HG02642 (cell line): Measurements from ENCODE around the gene ZBTB45.

Source experiments
- ATAC-seq: cut with Tn5 transposase; IDR thresholded peaks from one replicate; pipeline ENCODE4 v1.9.1; 2021; ENCODE audit warnings: mild to moderate bottlenecking; ENCODE audit not compliant: unreplicated experiment, poor library complexity

Gene ZBTB45

GRCh38 chr19:58519355-58520256, at the start of gene ZBTB45:
Gene ZBTB45, minus strand, starts transcription at chr19:58519810. Its CDS starts 2,137 bp downstream, at chr19:58517673.
- peak; percentile 81 for ATAC-seq

GRCh38 chr19:58568453-58569130, 49.0 kb upstream of the ZBTB45 start:
- ATAC-seq: no peak

- ATAC-seq: no peak
These were observed 47.4 kb upstream of the ZBTB45 start for GRCh38 chr19:58566989-58567388.

GRCh38 chr19:58563823-58564222, 44.2 kb upstream of the ZBTB45 start:
- ATAC-seq: no peak

GRCh38 chr19:58563034-58563573, 43.5 kb upstream of the ZBTB45 start:
- ATAC-seq: no peak

- ATAC-seq: no peak
These were observed 42.8 kb upstream of the ZBTB45 start for GRCh38 chr19:58562122-58563033.

GRCh38 chr19:58561373-58562121, 41.9 kb upstream of the ZBTB45 start:
- no peak for ATAC-seq

GRCh38 chr19:58560921-58561320, 41.3 kb upstream of the ZBTB45 start:
- no peak for ATAC-seq

GRCh38 chr19:58560007-58560887, 40.6 kb upstream of the ZBTB45 start:
- ATAC-seq: no peak

- ATAC-seq: peak; percentile 26
These were observed 39.8 kb upstream of the ZBTB45 start for GRCh38 chr19:58559275-58560006.

- peak; percentile 60 for ATAC-seq
These were observed 39.1 kb upstream of the ZBTB45 start for GRCh38 chr19:58558623-58559274.

GRCh38 chr19:58558066-58558622, 38.5 kb upstream of the ZBTB45 start, which contains the start of gene UBE2M:
Gene UBE2M, minus strand, starts transcription at chr19:58558611. Its CDS starts 230 bp downstream, at chr19:58558381.
- peak; percentile 0 for ATAC-seq

GRCh38 chr19:58557221-58558065, 37.8 kb upstream of the ZBTB45 start:
- no peak for ATAC-seq

- no peak for ATAC-seq
These were observed 37.1 kb upstream of the ZBTB45 start for GRCh38 chr19:58556622-58557220.

GRCh38 chr19:58555920-58556621, 36.5 kb upstream of the ZBTB45 start:
- ATAC-seq: no peak
